ENCODE data around the gene DERL3.

Gene DERL3

DNA sequence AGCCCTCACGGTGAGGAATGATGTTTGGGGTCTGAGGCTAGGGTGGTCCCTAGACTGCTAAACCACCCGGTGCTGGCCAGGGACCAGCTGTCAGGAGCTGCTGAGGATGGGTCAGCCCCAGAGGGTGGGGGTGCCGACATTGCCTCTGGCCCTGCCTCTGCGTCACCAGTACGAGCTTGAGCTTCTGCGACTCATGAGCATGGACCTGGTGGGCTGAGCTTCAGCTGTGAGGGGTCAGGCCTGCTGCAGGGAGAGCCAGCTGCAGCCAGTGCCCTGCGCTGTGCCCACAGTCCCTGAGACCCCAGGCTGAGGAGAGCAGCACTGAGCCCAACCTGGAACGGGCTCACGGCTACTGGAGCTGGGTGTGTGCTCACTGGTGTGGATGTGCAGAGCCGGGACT lies 7.0 kb downstream of the DERL3 start:
- Histone ChIP-seq H3K27me3 (ENCODE audit: control insufficient read depth in 1 of 2, insufficient read depth in 2 of 2, low read length in 2 of 2) (no peaks in the 10 kb centered on the region), H3K9me3 (ENCODE audit: control insufficient read depth in 1 of 2, low read length in 2 of 2) (no peaks in the 10 kb centered on the region), H3K27ac (ENCODE audit: low read depth, low read length) (no peak overlapping the region), H3K36me3 (ENCODE audit: control insufficient read depth in 1 of 2, insufficient read depth in 2 of 2, low read length in 2 of 2) (peaks cover 41 to 77% of the 10 kb centered on the region in 2 donors), H3K9ac (ENCODE audit: low read depth in 1 of 2, low read length in 2 of 2) (no peak overlapping the region), H3K4me3 (ENCODE audit: low read depth in 1 of 2, low read length in 2 of 2) (no peak overlapping the region), H3K4me1 (ENCODE audit: control insufficient read depth in 1 of 2, insufficient read depth in 2 of 2, low read length in 2 of 2) (no peaks in the 10 kb centered on the region)

DNA sequence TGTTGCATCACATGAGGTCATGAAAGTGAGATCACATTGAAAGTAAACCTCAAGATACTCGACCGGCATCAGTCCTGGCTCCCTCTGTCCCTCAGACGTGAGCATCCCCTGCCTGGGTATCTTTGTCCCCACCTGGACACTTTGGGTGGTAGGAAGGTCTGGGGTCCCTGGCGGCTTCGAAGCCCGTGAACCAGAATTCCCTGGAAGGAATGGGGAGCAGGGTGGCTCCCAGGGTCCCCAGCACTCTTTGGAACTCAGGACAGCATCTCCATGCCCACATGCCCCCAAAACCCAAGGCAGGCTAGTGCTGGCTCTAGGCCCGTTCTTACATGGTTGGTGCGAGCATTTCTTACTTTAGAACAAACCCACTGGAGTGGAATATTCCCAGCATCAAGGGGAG lies 7.5 kb downstream of the DERL3 start:
- Histone ChIP-seq H3K9me3 (ENCODE audit: control insufficient read depth in 1 of 2, low read length in 2 of 2) (no peaks in the 10 kb centered on the region), H3K9ac (ENCODE audit: low read depth in 1 of 2, low read length in 2 of 2) (no peak overlapping the region), H3K4me1 (ENCODE audit: control insufficient read depth in 1 of 2, insufficient read depth in 2 of 2, low read length in 2 of 2) (no peaks in the 10 kb centered on the region), H3K4me3 (ENCODE audit: low read depth in 1 of 2, low read length in 2 of 2) (no peak overlapping the region), H3K27ac (ENCODE audit: low read depth, low read length) (no peak overlapping the region), H3K27me3 (ENCODE audit: control insufficient read depth in 1 of 2, insufficient read depth in 2 of 2, low read length in 2 of 2) (no peaks in the 10 kb centered on the region), H3K36me3 (ENCODE audit: control insufficient read depth in 1 of 2, insufficient read depth in 2 of 2, low read length in 2 of 2) (peaks cover 44 to 78% of the 10 kb centered on the region in 2 donors)

DNA sequence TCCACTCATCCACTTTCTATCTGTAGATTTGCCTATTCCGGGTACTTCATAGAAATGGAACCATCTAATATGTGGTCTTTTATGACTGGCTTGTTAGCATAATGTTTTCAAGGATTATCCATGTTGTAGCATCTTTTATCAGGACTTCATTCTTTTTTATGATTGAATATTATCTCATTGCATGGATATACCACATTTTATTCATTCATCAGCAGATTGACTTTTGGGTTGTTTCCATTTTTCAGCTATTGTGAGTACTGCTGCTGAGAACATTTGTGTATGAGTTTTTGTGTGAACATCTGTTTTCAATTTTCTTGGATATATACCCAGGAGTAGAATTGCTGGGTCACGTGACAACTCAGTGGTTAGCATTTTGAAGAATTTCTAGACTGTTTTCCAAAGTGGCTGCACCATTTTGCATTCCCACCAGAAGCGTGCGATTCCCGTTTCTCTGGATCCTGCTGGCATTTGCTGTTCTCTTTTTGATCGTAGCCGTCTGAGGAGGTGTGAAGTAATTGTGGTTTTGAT lies 8.9 kb downstream of the DERL3 start:
- Histone ChIP-seq H3K36me3 (ENCODE audit: control insufficient read depth in 1 of 2, insufficient read depth in 2 of 2, low read length in 2 of 2) (peaks cover 46 to 79% of the 10 kb centered on the region in 2 donors), H3K27ac (ENCODE audit: low read depth, low read length) (no peak overlapping the region), H3K27me3 (ENCODE audit: control insufficient read depth in 1 of 2, insufficient read depth in 2 of 2, low read length in 2 of 2) (no peaks in the 10 kb centered on the region), H3K9ac (ENCODE audit: low read depth in 1 of 2, low read length in 2 of 2) (no peak overlapping the region), H3K9me3 (ENCODE audit: control insufficient read depth in 1 of 2, low read length in 2 of 2) (no peaks in the 10 kb centered on the region), H3K4me1 (ENCODE audit: control insufficient read depth in 1 of 2, insufficient read depth in 2 of 2, low read length in 2 of 2) (no peaks in the 10 kb centered on the region), H3K4me3 (ENCODE audit: low read depth in 1 of 2, low read length in 2 of 2) (no peak overlapping the region)

DNA sequence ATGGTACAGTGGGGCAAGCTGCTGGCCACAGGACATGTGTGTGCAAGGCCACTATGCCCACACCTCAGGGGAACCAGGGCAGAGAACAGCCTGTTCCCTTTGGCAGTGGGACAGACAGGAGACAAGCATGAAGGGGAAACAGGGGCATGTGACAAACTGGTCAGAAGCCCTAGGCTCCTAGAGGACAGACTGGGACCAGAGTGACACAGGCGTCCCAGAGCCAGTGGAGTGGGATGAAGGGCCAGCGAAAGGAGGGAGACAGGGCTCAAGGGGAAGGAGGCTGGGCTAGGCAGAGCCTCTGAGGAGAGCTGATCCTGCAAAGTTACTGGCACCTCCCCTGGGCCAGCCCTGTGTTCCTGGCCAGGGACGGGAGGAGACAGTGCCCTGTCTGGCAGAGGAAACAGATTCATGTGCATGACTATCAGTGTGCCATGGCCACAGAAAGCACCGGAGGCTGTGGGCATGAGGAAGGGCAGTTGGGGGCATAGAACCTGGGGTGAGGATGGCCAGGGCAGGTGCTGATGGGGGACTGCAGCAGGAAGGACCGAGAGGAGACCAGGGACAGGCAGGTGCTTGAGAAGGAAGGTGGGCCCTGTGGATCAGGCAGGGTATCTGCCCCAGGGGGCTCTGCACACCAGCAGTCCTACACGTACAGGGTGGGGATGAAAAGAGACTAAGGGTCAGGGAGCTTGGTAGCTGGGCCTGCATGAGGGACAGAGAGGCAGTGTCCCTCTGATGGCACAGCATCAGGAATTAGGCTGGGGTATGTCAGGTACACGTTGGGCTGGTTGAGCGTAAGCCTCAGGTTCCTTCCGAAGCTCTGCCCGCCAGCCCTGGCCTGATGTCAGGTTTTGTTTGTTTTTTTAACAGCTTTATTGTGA lies 9.8 kb downstream of the DERL3 start:
- no peaks in the 10 kb centered on the region for H3K4me1 ChIP-seq (ENCODE audit: control insufficient read depth in 1 of 2, insufficient read depth in 2 of 2, low read length in 2 of 2)
- peaks cover 52 to 82% of the 10 kb centered on the region in 2 donors for H3K36me3 ChIP-seq (ENCODE audit: control insufficient read depth in 1 of 2, insufficient read depth in 2 of 2, low read length in 2 of 2)
- no peaks in the 10 kb centered on the region for H3K9me3 ChIP-seq (ENCODE audit: control insufficient read depth in 1 of 2, low read length in 2 of 2)
- no peak overlapping the region for H3K9ac ChIP-seq (ENCODE audit: low read depth in 1 of 2, low read length in 2 of 2)
- H3K27me3 ChIP-seq (ENCODE audit: control insufficient read depth in 1 of 2, insufficient read depth in 2 of 2, low read length in 2 of 2), result no peaks in the 10 kb centered on the region
- no peak overlapping the region for H3K4me3 ChIP-seq (ENCODE audit: low read depth in 1 of 2, low read length in 2 of 2)
- H3K27ac ChIP-seq (ENCODE audit: low read depth, low read length), result no peak overlapping the region

DNA sequence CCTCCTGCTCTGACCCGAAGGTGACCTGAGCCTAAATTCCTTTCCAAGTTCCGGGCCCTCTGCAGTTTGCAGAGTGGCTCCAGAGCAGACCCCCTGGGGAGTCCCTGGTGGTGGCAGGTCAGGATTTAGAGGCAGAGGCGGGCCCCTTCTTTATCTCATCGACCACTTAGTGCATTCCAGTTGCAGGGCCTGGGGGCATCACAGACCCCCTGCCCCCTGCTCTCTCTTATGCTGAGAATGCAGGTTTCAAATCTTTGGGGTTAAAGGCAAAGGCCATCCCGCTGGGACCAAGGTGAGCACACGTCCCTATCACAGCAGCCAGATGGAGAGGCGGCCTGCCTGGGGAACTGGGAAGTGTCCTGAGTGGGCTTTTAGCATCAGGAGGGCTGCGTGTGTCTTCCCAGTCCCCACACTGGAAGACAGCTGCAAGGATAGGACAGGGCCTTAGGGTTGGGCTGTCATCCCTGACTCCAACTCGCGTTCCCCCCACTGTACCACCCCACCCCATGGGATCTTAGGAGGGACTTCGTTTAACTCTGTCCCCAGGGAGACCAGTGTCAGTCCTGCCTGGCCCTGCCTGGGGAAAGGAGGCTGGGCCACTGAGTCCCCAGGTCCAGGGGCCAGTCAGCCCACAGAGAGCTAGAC lies 11.3 kb downstream of the DERL3 start:
- H3K4me3 ChIP-seq (ENCODE audit: low read depth in 1 of 2, low read length in 2 of 2), result no peak overlapping the region
- no peaks in the 10 kb centered on the region for H3K9me3 ChIP-seq (ENCODE audit: control insufficient read depth in 1 of 2, low read length in 2 of 2)
- H3K4me1 ChIP-seq (ENCODE audit: control insufficient read depth in 1 of 2, insufficient read depth in 2 of 2, low read length in 2 of 2), result no peaks in the 10 kb centered on the region
- H3K36me3 ChIP-seq (ENCODE audit: control insufficient read depth in 1 of 2, insufficient read depth in 2 of 2, low read length in 2 of 2), result peaks cover 50 to 82% of the 10 kb centered on the region in 2 donors
- no peak overlapping the region for H3K9ac ChIP-seq (ENCODE audit: low read depth in 1 of 2, low read length in 2 of 2)
- H3K27ac ChIP-seq (ENCODE audit: low read depth, low read length), result no peak overlapping the region
- no peaks in the 10 kb centered on the region for H3K27me3 ChIP-seq (ENCODE audit: control insufficient read depth in 1 of 2, insufficient read depth in 2 of 2, low read length in 2 of 2)

DNA sequence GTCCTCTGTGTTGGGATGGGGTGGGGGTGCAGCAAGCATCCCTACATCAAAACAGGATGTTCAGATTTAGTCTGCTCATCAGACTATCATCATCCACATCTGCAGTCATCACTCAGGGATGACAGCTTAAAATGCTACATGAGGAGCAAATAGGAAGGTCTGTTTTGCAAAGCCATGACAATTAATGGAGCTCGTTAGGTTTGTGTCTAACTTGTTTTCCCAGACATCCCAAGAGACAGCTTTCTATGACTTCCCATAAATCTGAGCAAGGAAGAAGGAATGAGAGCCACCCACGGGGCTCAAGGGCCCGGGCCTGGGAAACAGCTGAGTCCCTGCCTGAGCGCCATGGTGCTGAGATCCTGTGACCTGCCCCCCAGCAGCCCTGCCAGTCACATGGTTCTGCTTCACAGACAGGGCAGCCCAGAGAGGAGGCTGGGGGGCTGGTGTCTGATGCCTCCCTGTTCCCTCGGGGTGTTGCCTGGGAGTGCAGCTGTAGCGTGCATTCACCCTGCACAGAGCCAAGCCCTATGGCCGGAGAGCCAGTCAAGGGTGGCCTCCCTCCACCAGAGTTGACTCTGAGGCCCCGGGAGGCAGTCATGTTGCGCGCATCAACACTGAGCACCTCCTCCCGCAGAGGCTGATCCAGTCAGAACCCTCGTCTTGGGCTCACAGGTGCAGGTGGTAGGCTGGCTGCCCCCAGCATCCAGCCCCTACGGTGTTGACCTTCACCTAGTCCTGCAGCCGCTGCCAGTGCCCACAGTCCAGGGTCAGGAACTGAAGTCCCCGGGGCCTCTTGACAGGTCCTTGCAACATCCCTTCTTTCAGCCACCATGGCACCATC lies 12.1 kb downstream of the DERL3 start:
- Histone ChIP-seq H3K4me3 (ENCODE audit: low read depth in 1 of 2, low read length in 2 of 2) (no peak overlapping the region), H3K27me3 (ENCODE audit: control insufficient read depth in 1 of 2, insufficient read depth in 2 of 2, low read length in 2 of 2) (no peaks in the 10 kb centered on the region), H3K36me3 (ENCODE audit: control insufficient read depth in 1 of 2, insufficient read depth in 2 of 2, low read length in 2 of 2) (peaks cover 53 to 84% of the 10 kb centered on the region in 2 donors), H3K9ac (ENCODE audit: low read depth in 1 of 2, low read length in 2 of 2) (no peak overlapping the region), H3K27ac (ENCODE audit: low read depth, low read length) (no peak overlapping the region), H3K9me3 (ENCODE audit: control insufficient read depth in 1 of 2, low read length in 2 of 2) (no peaks in the 10 kb centered on the region), H3K4me1 (ENCODE audit: control insufficient read depth in 1 of 2, insufficient read depth in 2 of 2, low read length in 2 of 2) (no peaks in the 10 kb centered on the region)

DNA sequence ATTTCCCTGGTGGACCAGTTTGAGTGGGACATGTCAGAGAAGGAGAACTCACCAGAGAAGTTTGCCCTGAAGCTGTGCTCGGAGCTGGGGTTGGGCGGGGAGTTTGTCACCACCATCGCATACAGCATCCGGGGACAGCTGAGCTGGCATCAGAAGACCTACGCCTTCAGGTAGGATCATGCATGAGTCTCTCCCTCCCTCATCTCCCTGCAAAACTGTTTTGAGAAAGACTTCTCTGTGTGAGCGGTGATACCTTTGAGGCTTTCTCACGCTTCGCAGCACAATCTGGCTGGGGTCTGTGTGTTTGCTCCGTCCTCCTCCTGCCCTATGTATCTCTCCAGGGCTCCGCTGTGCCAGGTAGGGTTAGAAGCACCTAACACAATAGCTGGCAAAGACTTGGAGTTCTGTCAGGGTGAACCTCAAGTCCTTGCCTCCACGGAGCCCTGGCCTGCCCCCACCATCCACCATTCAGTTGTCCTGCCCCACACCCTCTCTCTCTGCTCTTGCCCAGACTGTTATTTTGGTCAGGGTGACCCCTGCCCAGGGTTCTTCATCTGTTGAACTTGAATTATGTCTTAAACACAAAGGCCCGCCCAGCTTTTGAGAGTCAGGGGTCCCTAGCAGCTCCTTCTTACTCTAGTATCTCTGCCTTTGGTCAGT lies 13.4 kb downstream of the DERL3 start:
- Histone ChIP-seq H3K27ac (ENCODE audit: low read depth, low read length) (no peak overlapping the region), H3K9me3 (ENCODE audit: control insufficient read depth in 1 of 2, low read length in 2 of 2) (no peaks in the 10 kb centered on the region), H3K4me3 (ENCODE audit: low read depth in 1 of 2, low read length in 2 of 2) (no peak overlapping the region), H3K36me3 (ENCODE audit: control insufficient read depth in 1 of 2, insufficient read depth in 2 of 2, low read length in 2 of 2) (peaks cover 44 to 84% of the 10 kb centered on the region in 2 donors), H3K4me1 (ENCODE audit: control insufficient read depth in 1 of 2, insufficient read depth in 2 of 2, low read length in 2 of 2) (no peaks in the 10 kb centered on the region), H3K9ac (ENCODE audit: low read depth in 1 of 2, low read length in 2 of 2) (no peak overlapping the region), H3K27me3 (ENCODE audit: control insufficient read depth in 1 of 2, insufficient read depth in 2 of 2, low read length in 2 of 2) (no peaks in the 10 kb centered on the region)

DNA sequence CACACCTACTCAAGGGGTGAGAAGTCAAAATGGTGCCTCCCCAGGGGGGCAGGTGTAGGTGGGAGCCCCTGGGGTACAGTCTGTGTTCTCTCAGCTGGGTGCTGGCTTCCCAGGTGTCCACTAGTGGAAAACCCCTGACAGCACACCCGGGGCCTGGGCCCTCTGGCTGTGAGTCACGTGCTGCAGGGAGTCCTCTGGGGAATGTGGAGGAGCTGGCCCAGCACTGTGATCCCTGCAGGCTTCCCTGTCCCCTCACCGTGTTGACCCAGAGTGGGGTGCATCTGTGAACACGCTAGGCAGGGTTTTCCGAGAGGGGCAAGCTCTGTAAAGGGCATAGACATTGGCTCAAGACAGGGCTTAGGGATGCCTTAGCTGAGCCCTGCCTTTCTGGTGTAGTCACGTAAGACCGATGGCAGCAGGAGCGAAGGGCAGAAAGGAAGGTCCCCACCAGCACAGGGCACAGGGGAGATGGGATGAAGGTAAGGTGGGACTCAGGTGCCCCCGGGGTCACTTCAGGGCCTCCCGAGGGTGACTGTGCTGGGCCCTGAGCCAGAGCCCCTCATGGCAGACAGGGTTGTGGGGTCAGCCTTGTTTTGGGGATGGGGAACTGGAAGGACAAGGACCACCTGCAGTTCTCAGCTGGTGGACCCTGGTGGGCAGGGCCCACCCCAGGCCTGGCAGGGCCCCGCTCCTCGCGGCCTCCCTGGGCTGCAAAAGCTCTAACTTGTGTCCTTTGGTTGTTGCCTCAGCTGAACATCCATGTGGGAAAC lies 14.1 kb downstream of the DERL3 start:
- Histone ChIP-seq H3K27ac (ENCODE audit: low read depth, low read length) (no peak overlapping the region), H3K4me3 (ENCODE audit: low read depth in 1 of 2, low read length in 2 of 2) (no peak overlapping the region), H3K4me1 (ENCODE audit: control insufficient read depth in 1 of 2, insufficient read depth in 2 of 2, low read length in 2 of 2) (no peaks in the 10 kb centered on the region), H3K36me3 (ENCODE audit: control insufficient read depth in 1 of 2, insufficient read depth in 2 of 2, low read length in 2 of 2) (peaks cover 39 to 84% of the 10 kb centered on the region in 2 donors), H3K27me3 (ENCODE audit: control insufficient read depth in 1 of 2, insufficient read depth in 2 of 2, low read length in 2 of 2) (no peaks in the 10 kb centered on the region), H3K9me3 (ENCODE audit: control insufficient read depth in 1 of 2, low read length in 2 of 2) (no peaks in the 10 kb centered on the region), H3K9ac (ENCODE audit: low read depth in 1 of 2, low read length in 2 of 2) (no peak overlapping the region)

DNA sequence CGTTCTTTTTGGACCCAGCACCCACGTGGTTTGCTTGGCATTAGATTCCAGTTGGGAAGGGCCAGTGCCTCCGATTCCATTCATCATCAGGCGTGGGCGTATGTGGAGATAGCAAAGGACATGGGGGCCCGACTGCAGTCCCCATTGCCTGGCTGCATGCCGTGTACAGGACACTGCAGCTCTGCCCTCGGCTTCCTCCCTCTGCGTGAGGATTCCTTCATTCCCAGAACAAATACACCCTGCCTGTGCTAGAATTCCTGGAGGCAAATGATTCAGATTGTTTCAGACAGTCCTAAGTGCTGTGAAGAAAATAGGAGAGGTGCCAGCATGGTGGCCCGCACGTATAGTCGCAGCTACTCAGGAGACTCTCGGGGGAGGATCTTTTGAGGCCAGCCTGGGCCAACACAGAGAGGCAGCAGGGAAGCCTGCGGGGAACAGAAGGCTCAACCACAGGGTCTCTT lies 15.4 kb downstream of the DERL3 start:
- H3K4me3 ChIP-seq (ENCODE audit: low read depth in 1 of 2, low read length in 2 of 2), result no peak overlapping the region
- H3K9ac ChIP-seq (ENCODE audit: low read depth in 1 of 2, low read length in 2 of 2), result no peak overlapping the region
- no peak overlapping the region for H3K27ac ChIP-seq (ENCODE audit: low read depth, low read length)
- no peaks in the 10 kb centered on the region for H3K9me3 ChIP-seq (ENCODE audit: control insufficient read depth in 1 of 2, low read length in 2 of 2)
- H3K27me3 ChIP-seq (ENCODE audit: control insufficient read depth in 1 of 2, insufficient read depth in 2 of 2, low read length in 2 of 2), result no peaks in the 10 kb centered on the region
- peaks cover 39 to 82% of the 10 kb centered on the region in 2 donors for H3K36me3 ChIP-seq (ENCODE audit: control insufficient read depth in 1 of 2, insufficient read depth in 2 of 2, low read length in 2 of 2)
- H3K4me1 ChIP-seq (ENCODE audit: control insufficient read depth in 1 of 2, insufficient read depth in 2 of 2, low read length in 2 of 2), result no peaks in the 10 kb centered on the region
